Caco-2 (cell line): ENCODE results near the gene NT5DC4. TPM values are rescaled to one million over a fixed set of nuclear protein-coding genes. Genes with fewer than 3 reads are reported as not detected.

Experiments used
- BruUV-seq: library from RNA; stranded (reverse); fragments of 400-500 nt; replicated peaks from 2 replicates; lab custom pipeline; 2021; lab: Mats Ljungman, UMichigan
- CTCF ChIA-PET: fragments of 300-600 bp; sonication (Branson Sonifier 250); formaldehyde crosslinking; loops from one replicate; lab custom pipeline; 2022; ENCODE audit warnings: antibody characterized with exemption; lab: Charles Lee
- POLR2A ChIA-PET: fragments of 300-600 bp; sonication (Branson Sonifier 250); formaldehyde crosslinking; loops from one replicate; lab custom pipeline; 2022; ENCODE audit warnings: antibody characterized with exemption; lab: Charles Lee
- DNase-seq, 2 experiments: peaks; one replicate each; pipeline versions ENCODE4 v3.0.0 to v3.0.0-alpha.2; 2020 to 2022
- H3K27me3 ChIP-seq: replicated peaks from 2 replicates; pipeline ENCODE4 v1.6.0; 2011; ENCODE audit warnings: low read length; ENCODE audit not compliant: control insufficient read depth, insufficient read depth
- H3K36me3 ChIP-seq: 2 replicates; pipeline ENCODE4 v1.5.1; 2011; ENCODE audit warnings: low read length; ENCODE audit not compliant: control insufficient read depth, insufficient read depth
- H3K4me1 ChIP-seq: fragments of 250-450 bp; sonication (Bioruptor Pico); 2 replicates; pipeline ENCODE4 v1.5.1; 2020; ENCODE audit warnings: mild to moderate bottlenecking
- H3K4me3 ChIP-seq: 2 replicates; pipeline ENCODE4 v1.5.1; 2011; ENCODE audit warnings: low read depth, mild to moderate bottlenecking, control low read depth, low read length
- H3K9me3 ChIP-seq: fragments of 250-450 bp; sonication (Bioruptor Pico); 2 replicates; pipeline ENCODE4 v1.5.1; 2020; ENCODE audit warnings: mild to moderate bottlenecking, moderate library complexity
- H3K27ac Mint-ChIP-seq: one replicate; pipeline ENCODE4 v1.8.0; 2022; ENCODE audit warnings: mixed read lengths; ENCODE audit not compliant: unreplicated experiment
- H3K27me3 Mint-ChIP-seq: one replicate; pipeline ENCODE4 v1.8.0; 2022; ENCODE audit warnings: mixed read lengths; ENCODE audit not compliant: insufficient read depth, unreplicated experiment
- H3K36me3 Mint-ChIP-seq: one replicate; pipeline ENCODE4 v1.8.0; 2022; ENCODE audit warnings: mild to moderate bottlenecking, mixed read lengths; ENCODE audit not compliant: insufficient read depth, unreplicated experiment
- H3K4me1 Mint-ChIP-seq: one replicate; pipeline ENCODE4 v1.8.0; 2022; ENCODE audit warnings: low read depth, mixed read lengths; ENCODE audit not compliant: unreplicated experiment
- H3K4me3 Mint-ChIP-seq: one replicate; pipeline ENCODE4 v1.8.0; 2022; ENCODE audit warnings: mild to moderate bottlenecking, moderate library complexity, mixed read lengths; ENCODE audit not compliant: unreplicated experiment
- H3K9me3 Mint-ChIP-seq: one replicate; pipeline ENCODE4 v1.8.0; 2022; ENCODE audit warnings: mixed read lengths; ENCODE audit not compliant: unreplicated experiment
- intact Hi-C: fragments of 100-400 bp; cut with micrococcal nuclease; formaldehyde crosslinking; loops from one replicate; pipeline ENCODE4 v1.10.0; 2022; ENCODE audit not compliant: unreplicated experiment
- total RNA-seq: library from RNA; stranded (reverse); gene quantifications from 2 replicates; pipeline ENCODE4 v1.2.3, GENCODE V29; 2022
- TF ChIP-seq, protein P1 (sequence below), 2 experiments: fragments of 200-600 bp in 1 of 2; IDR thresholded peaks; 1 replicate in 1 of 2; 2 replicates in 1 of 2; pipeline versions ENCODE4 v1.5.1 to v1.8.0; 2011 to 2022; ENCODE audit warnings: antibody characterized with exemption in 1 of 2, control low read depth in 1 of 2, inconsistent platforms in 1 of 2, low read depth in 1 of 2, low read length in 1 of 2, mild to moderate bottlenecking in 1 of 2, moderate library complexity in 1 of 2; ENCODE audit not compliant: insufficient read depth in 1 of 2, severe bottlenecking in 1 of 2, unreplicated experiment in 1 of 2

NT5DC4 gene
- total RNA-seq, 1 experiment from 2014 or later = 4.0 TPM

DNA sequence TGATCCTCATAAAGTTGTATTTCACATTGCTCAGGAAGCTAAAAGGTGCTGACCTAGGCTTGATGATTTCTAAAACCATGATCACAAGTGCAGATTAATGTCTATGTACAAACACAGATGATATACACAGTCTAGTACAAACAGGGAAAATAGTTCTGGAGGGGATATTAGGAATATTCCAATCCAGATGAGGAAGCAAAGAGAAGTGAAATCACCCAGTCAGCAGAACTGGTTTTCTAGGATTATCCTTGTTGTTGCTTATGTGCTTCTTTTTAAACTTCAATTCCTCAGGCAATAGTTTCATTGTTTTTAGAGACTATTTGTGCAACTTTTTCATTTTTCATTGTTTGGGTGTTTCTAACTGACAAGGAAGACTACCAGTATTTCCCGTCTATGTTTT, 58.8 kb downstream of the NT5DC4 start:
- DNase-seq = no peak
- Histone ChIP-seq H3K4me1 (no peaks in the 10 kb centered on the region), H3K27me3 (no peaks in the 10 kb centered on the region), H3K36me3 (no peaks in the 10 kb centered on the region), H3K4me3 (no peak overlapping the region), H3K9me3 (no peaks in the 10 kb centered on the region)
- TF ChIP-seq, protein P1, sequence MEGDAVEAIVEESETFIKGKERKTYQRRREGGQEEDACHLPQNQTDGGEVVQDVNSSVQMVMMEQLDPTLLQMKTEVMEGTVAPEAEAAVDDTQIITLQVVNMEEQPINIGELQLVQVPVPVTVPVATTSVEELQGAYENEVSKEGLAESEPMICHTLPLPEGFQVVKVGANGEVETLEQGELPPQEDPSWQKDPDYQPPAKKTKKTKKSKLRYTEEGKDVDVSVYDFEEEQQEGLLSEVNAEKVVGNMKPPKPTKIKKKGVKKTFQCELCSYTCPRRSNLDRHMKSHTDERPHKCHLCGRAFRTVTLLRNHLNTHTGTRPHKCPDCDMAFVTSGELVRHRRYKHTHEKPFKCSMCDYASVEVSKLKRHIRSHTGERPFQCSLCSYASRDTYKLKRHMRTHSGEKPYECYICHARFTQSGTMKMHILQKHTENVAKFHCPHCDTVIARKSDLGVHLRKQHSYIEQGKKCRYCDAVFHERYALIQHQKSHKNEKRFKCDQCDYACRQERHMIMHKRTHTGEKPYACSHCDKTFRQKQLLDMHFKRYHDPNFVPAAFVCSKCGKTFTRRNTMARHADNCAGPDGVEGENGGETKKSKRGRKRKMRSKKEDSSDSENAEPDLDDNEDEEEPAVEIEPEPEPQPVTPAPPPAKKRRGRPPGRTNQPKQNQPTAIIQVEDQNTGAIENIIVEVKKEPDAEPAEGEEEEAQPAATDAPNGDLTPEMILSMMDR (IDR thresholded peaks at IDR 0.05; ENCODE audit: insufficient read depth in 1 of 2, low read depth in 1 of 2, low read length in 1 of 2, severe bottlenecking in 1 of 2, unreplicated experiment in 1 of 2) = no peak
- Mint-ChIP-seq H3K27ac (no peak overlapping the region), H3K9me3 (peaks cover 9% of the 10 kb centered on the region), H3K36me3 (no peaks in the 10 kb centered on the region), H3K27me3 (no peaks in the 10 kb centered on the region), H3K4me3 (no peak overlapping the region), H3K4me1 (no peaks in the 10 kb centered on the region)
- no TSS peak for BruUV-seq
- ChIA-PET CTCF (no interaction called here), POLR2A (no interaction called here)
- intact Hi-C loops = no loop called here

DNA sequence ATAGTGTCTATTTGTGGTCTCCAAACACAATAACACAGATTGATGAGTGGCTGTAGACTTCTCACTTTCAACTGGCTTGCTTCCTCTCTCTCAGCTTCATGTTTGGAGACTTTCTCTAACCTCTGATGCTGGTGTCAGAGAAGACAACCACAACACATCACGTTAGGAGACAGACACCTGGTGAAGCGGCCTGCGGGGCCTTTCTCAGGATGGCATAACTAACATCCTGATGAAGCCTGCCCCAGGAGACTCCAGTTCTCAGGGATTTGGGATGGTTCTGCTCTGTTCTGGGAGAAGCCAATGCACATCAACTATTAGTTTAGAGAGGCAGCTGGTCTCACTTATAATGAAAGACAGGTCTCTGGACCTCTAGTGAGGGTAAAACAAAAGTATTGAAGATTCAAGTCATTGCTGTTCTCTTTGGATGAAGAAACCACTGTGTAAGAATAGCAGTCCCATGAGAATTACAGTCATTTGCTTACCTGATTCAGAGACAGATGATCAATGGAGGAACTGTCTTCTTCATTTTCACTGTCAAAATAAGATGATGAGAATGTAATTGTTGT, 61.5 kb downstream of the NT5DC4 start:
- Mint-ChIP-seq H3K9me3 (peaks cover under 1% of the 10 kb centered on the region), H3K4me3 (no peak overlapping the region), H3K36me3 (no peaks in the 10 kb centered on the region), H3K27me3 (no peaks in the 10 kb centered on the region), H3K27ac (no peak overlapping the region), H3K4me1 (no peaks in the 10 kb centered on the region)
- CTCF ChIA-PET = no interaction called here
- intact Hi-C loops = no loop called here
- DNase-seq = no peak
- TF ChIP-seq, protein P1 (IDR thresholded peaks at IDR 0.05; ENCODE audit: insufficient read depth in 1 of 2, low read depth in 1 of 2, low read length in 1 of 2, severe bottlenecking in 1 of 2, unreplicated experiment in 1 of 2) = no peak
- no peak overlapping the region for H3K4me3 ChIP-seq
- POLR2A ChIA-PET = no interaction called here
- no TSS peak for BruUV-seq
- H3K9me3 ChIP-seq = no peaks in the 10 kb centered on the region
- H3K4me1 ChIP-seq = no peaks in the 10 kb centered on the region
- no peaks in the 10 kb centered on the region for H3K36me3 ChIP-seq
- H3K27me3 ChIP-seq = no peaks in the 10 kb centered on the region

DNA sequence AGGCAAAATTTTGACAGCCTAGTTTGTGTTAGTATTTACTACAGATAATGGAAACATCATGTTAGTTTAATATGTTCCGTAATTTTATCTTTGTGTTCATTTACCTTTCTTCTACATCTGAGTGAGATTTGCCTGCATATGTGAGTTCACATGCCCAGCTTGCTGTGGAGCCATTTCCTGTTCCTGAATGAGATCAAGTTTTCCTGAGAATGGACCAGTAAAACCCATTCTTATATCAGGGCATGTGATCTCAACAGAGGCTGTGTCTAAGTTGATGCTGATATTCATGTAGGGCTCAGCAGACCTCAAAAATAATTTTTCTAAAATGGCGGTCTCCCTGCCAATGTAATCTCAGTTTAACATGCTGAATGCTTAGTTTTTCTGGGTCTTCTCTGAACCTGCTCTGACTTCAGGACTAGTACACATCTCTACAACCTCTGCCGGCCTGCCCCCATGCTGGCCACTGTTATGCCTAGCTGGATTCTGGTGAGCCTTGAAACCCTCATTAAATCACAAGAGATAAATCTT, 62.4 kb downstream of the NT5DC4 start:
- Histone ChIP-seq H3K36me3 (no peaks in the 10 kb centered on the region), H3K4me3 (no peak overlapping the region), H3K27me3 (no peaks in the 10 kb centered on the region), H3K9me3 (no peaks in the 10 kb centered on the region), H3K4me1 (no peaks in the 10 kb centered on the region)
- Mint-ChIP-seq H3K4me3 (no peak overlapping the region), H3K36me3 (no peaks in the 10 kb centered on the region), H3K9me3 (no peaks in the 10 kb centered on the region), H3K27me3 (no peaks in the 10 kb centered on the region), H3K27ac (no peak overlapping the region), H3K4me1 (no peaks in the 10 kb centered on the region)
- CTCF ChIA-PET = no interaction called here
- BruUV-seq = no TSS peak
- no peak for DNase-seq
- POLR2A ChIA-PET = no interaction called here
- intact Hi-C loops = no loop called here
- TF ChIP-seq, protein P1 (IDR thresholded peaks at IDR 0.05; ENCODE audit: insufficient read depth in 1 of 2, low read depth in 1 of 2, low read length in 1 of 2, severe bottlenecking in 1 of 2, unreplicated experiment in 1 of 2) = no peak
